Measurements from ENCODE around the gene NOC2L.

DNA sequence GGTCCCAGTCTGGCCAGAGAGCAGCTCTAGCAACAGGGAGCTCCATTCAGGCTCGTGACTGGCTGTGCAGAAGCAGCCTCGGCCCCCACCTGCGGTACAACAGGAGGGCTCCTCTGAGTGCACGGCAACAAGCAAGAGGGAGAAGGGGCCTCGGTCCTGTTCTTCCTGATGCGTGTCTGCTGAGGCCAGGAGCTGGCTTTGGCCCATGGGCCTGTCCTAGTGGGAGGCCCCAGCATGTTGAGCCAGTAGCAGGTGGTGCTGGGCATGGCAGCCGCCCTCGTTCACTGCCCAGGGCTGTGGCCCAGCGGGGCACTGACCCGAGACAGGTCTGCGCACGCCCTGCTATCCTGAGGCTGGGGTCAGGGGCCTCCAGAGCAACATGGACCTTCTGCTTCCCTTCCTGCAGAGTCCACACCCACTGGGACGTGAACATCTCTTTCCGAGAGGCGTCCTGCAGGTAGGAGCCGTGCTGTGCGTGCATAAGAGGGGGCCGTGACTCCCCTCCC is 28.4 kb downstream of the NOC2L start:
- TF ChIP-seq EP300 (IDR thresholded peaks at IDR 0.05; ENCODE audit: borderline replicate concordance) (no peak), TAF1 (IDR thresholded peaks at IDR 0.05; ENCODE audit: low read depth) (no peak)
